DND-41 (cell line): Measurements from ENCODE around the gene UBE2E1.

Source experiments
- EZH2 ChIP-seq: IDR thresholded peaks from 3 replicates; pipeline ENCODE4 v1.6.1; 2012; ENCODE audit warnings: borderline replicate concordance, low read depth, mild to moderate bottlenecking, moderate library complexity, low read length, inconsistent platforms; ENCODE audit not compliant: severe bottlenecking
- TF ChIP-seq, protein P1 (sequence below): IDR thresholded peaks from 2 replicates; pipeline ENCODE4 v1.5.1; 2012; ENCODE audit warnings: borderline replicate concordance, low read length, moderate library complexity, mild to moderate bottlenecking; ENCODE audit not compliant: poor library complexity, severe bottlenecking; ENCODE audit errors: extremely low read depth

DNA sequence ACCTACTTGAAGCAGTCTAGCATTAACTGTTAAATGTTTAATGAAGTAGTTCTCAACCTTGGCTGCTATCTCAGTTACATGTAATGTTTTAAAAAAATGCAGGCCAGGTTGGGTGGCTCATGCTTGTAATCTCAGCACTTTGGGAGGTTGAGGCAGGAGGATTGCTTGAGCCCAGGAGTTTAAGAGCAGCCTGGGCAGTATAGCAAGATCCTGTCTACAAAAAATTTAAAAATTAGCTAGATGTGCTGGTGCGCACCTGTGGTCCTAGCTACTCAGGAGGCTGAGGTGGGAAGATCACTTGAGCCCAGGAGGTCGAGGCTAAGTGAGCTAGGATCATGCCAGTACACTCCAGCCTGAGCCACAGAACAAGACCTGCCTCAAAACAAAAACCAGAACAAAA is 29.3 kb downstream of the UBE2E1 start:
- TF ChIP-seq, protein P1, sequence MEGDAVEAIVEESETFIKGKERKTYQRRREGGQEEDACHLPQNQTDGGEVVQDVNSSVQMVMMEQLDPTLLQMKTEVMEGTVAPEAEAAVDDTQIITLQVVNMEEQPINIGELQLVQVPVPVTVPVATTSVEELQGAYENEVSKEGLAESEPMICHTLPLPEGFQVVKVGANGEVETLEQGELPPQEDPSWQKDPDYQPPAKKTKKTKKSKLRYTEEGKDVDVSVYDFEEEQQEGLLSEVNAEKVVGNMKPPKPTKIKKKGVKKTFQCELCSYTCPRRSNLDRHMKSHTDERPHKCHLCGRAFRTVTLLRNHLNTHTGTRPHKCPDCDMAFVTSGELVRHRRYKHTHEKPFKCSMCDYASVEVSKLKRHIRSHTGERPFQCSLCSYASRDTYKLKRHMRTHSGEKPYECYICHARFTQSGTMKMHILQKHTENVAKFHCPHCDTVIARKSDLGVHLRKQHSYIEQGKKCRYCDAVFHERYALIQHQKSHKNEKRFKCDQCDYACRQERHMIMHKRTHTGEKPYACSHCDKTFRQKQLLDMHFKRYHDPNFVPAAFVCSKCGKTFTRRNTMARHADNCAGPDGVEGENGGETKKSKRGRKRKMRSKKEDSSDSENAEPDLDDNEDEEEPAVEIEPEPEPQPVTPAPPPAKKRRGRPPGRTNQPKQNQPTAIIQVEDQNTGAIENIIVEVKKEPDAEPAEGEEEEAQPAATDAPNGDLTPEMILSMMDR = no peak
- no peak for TF ChIP-seq EZH2
